HUDEP-2 (cell line): ENCODE data around the gene B3GALNT2.
"Not testable (repeated sequence)": the region's sequence is repeated elsewhere in the genome, so short reads cannot be mapped to it uniquely, and the experiment has no call there.

Experiments used
- DNase-seq, 76 experiments: peaks; one replicate each; lab custom pipeline; 2025; ENCODE audit not compliant: unreplicated experiment in 76 of 76; lab: John Stamatoyannopoulos, UW

B3GALNT2 gene

GRCh38 chr1:235504494-235505222 lies 406 bp upstream of the B3GALNT2 start:
- DNase-seq = peak; percentile 32 to 99 (median 98)

DNA sequence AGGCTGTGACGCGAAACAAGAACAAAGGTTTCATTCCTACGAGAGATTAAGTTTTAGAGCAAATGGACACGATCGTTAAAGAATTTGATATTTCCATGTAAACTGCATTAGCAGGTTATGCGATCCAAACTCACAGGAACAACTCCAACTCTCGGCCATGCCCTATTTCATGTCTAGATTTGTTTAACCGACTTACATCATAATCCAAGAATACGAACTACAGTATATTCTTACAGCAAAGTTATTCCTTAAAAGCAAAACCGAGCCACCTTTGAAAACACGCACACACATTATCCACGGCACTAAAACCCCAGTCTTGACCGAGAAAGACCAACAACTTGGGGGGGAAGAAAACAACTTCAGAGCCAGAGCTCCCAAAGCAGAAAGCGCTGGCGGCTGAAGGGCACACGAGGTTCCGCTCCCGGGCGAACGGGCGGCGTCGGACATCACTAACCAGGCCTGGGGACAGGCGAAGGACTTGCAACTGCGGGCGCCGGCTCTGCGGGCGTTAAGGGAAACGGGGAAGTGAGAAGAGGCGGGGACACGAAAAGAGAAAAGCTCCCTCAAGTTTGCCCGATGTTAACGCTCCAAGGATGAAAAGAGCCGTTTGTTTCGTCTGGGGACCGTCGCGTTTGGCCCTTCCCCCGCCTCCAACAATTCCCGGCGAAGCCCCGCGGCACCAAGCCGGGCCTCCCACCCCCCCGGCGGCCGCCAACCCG lies 690 bp downstream of the B3GALNT2 start:
- peak in 52 of 76 experiments; percentile 7 to 78 (median 40) for DNase-seq

- peak in 4 of 76 experiments; percentile 4 to 46 (median 13) for DNase-seq
These were observed 1.4 kb downstream of the B3GALNT2 start for GRCh38 chr1:235502601-235503402.

GRCh38 chr1:235500971-235501540 lies 3.2 kb downstream of the B3GALNT2 start:
- DNase-seq = no peak

- no peak for DNase-seq
These were observed 8.7 kb downstream of the B3GALNT2 start for GRCh38 chr1:235495551-235495950.

DNA sequence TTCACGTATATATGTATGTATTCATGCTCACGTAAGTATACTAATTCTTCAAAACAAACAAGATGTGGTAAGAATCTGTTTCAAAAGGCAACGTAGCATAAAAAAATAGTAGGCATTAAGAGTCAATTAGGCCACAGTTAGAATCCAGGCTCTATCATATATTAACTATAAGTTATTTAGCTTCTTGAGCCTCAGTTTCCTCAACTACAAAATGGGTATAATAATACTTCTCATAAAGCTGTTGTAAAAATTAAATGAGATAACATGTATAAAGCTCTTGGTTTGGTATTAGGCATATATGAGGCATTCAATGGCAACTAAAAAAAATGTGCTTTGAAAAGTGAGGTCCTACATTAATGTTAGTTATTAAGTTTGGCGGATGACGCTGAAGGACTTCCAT lies 9.2 kb downstream of the B3GALNT2 start:
- DNase-seq = no peak

GRCh38 chr1:235494531-235494930 lies 9.7 kb downstream of the B3GALNT2 start:
- DNase-seq = no peak

DNA sequence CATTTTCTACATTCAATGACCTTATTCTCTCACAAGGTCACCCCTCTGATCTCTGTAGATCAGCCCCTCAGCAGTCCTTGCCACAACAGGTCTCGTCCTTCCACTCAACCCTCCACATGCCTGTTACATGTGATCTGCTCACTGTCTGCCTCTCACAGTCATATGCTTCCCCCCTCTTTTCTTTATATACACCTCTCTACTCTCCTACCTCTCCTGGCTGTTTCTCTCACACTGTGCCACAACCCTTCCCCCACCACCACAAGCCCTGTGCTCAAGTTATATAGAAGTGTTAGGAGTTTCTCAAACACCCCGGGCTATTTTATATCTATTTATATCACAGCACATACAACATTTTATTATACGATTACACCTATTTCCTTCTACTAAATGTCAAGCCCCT lies 12.6 kb downstream of the B3GALNT2 start:
- DNase-seq = no peak

DNA sequence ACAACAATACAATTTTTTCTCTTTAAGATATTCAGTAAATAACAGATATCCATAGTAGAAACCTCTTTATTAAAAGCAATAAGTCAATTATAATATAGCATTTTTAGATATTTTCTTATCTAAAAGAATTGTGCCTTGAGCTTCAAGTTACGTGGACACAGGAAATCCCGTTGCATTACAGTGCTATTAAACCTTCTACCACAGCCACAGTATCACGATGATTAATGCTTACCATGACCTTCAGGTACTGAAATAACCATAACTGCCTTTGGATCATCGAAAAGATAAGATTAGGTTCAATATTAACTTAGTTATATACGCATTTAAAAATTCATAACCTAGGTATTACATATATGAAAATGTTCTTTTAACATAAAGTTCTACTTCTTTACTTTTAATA lies 17.9 kb downstream of the B3GALNT2 start:
- DNase-seq = no peak

GRCh38 chr1:235485558-235485957 lies 18.7 kb downstream of the B3GALNT2 start:
- no peak for DNase-seq

GRCh38 chr1:235483090-235483489 lies 21.2 kb downstream of the B3GALNT2 start:
- DNase-seq = no peak

GRCh38 chr1:235473806-235474205 lies 30.4 kb downstream of the B3GALNT2 start:
- no peak for DNase-seq

DNA sequence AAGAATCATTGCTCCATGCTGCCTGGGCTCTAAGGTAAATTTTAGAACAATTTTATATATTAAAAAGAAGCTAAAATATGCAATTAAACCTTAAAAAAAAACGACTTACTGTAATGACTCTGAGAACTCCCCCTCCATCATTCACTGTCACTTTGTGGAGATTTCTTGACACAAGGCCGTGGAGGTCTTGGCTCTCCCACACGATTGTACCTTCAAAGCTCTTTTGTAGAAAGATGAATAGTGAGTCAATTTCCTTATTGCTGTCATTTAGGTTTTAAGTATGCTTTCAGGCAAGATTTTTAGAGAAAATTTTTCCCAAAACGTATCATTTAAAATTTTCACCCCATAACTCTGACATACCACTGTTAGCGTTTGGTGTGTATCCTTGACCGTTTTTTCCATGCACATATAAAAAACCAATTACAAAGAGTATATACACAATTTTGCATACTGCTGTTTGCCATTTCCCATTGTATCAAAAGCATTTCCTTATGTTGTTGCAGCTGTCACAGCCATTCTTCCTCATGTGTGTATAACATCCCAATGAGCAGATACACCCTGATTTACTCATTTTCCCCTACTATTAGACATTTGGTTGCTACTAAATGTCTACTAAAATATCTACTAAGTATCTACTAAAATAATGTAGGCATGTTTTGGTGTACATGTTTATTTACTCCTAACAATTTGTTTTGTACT lies 33.4 kb downstream of the B3GALNT2 start:
- DNase-seq = no peak

GRCh38 chr1:235469897-235470296 lies 34.4 kb downstream of the B3GALNT2 start:
- not testable (repeated sequence) for DNase-seq

DNA sequence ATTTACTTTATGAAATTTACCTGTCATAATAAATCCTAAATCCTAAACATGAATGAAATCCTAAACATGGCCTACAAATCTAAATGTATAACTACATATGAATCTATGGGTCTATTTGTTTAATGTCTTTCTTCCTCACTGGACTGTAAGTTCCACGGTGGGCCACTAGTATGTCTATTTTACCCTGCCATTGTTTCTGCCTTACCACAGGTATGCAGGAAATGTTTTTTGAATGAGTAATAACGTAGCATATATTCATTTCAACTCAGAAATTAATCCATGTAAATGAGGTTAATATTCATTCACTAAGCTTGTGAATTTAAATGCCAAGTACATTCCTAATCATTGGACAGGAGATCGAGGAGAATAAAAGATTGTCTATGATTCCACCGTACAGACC lies 35.3 kb downstream of the B3GALNT2 start:
- DNase-seq = no peak

DNA sequence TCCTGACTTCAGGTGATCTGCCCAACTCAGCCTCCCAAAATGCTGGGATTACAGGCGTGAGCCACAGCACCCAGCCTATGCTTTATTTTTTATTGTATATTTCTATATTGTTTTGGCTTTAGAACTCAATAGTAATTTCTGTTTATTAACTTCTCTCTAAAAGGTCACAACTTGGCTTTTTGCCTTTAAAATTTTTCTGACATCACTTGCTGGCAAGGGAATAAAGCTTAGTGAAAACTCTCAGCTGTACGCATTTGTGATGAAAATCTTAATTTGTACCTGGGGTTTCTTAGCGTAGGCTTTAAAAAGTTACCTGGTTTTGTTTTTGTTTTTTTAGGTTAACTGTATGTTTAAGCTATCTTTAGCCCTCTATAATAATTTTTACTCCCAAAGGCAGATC lies 36.2 kb downstream of the B3GALNT2 start:
- DNase-seq = no peak

DNA sequence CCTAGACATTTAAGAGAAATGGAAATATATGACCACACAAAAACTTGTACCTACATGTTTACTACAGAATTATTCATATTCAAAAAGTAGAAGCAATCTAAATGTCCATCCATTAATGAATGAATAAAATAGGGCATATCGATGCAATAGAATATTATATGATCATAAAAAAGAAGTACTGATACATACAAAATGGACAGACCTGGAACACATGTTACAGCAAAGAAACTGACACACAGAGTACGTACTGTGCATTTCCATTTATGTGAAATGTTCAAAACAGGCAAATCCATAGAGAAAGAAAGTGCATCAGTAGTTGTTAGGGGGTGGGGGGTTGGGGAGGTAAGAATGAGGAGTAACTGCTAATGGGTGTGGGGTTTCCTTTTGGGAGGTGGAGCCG lies 39.2 kb downstream of the B3GALNT2 start:
- no peak for DNase-seq

DNA sequence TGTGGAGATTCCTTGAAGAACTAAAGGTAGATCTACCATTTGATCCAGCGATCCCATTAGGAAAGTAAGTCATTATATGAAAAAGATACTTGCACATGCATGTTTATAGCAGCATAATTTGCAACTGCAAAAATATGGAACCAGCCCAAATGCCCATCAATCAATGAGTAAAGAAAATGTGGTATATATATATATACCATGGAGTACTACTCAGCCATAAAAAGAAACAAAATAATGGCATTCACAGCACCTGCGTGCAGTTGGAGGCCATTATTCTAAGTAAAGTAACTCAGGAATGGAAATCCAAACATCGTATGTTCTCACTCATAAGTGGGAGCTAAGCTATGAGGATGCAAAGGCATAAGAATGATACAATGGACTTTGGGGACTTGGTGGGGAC lies 41.4 kb downstream of the B3GALNT2 start:
- not testable (repeated sequence) for DNase-seq

DNA sequence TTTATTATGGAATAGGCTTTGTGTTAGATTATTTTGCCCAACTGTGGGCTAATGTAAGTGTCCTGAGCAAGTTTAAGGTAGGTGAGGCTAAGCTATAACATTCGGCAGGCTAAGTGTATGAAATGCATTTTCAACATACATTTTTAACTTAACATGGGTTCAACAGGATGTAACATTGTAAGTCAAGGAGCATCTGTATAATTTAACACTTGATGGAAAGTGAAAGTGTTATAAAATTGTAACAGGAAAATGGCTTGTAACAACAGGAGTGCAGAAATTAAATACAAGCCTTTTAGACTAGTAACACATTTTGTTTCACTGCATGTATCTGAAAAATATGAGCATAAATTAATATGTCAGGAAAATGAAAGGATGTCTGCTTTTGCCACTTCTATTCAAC lies 42.3 kb downstream of the B3GALNT2 start:
- no peak for DNase-seq

DNA sequence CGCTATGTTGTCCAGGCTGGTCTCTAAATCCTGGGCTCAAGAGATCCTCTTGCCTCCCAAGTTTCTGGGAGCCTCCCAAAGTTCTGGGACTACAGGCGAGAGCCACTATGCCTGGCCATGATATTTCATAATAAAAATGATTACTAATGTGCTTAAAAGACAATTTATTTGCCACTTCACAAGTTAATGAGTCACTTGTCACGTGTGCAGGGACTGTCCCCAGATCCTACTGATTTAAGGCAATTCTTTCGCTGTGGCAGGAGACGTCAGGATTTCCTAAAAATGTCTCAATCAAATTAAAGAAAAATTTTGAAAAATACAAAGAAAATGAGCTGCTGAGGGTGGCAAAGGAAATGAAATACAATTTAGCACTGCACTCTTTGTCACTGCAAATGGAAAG lies 43.5 kb downstream of the B3GALNT2 start:
- no peak for DNase-seq
